Thymus (tissue), 14 donors: ENCODE measurements around the gene MITD1. TPM values are rescaled to one million over a fixed set of nuclear protein-coding genes. Genes with fewer than 3 reads are reported as not detected.
A peak's percentile ranks its signal among the peaks of the same experiment; 100 is the strongest.

Experiments
- DNase-seq, 9 donors: peaks; one replicate each; pipeline ENCODE4 v3.0.0-alpha.2; 2013; ENCODE audit warnings: low spot score in 9 of 9, low read depth in 6 of 9, missing footprints in 1 of 9
- H3K27ac ChIP-seq, 2 donors: one replicate each; pipeline ENCODE4 v1.5.1; 2013; ENCODE audit warnings: control low read depth in 1 of 2, low read depth in 1 of 2, low read length in 1 of 2, mild to moderate bottlenecking in 1 of 2, moderate library complexity in 1 of 2
- H3K27me3 ChIP-seq, 2 donors: one replicate each; pipeline ENCODE4 v1.5.1; 2013; ENCODE audit warnings: low read length in 1 of 2; ENCODE audit not compliant: control insufficient read depth in 2 of 2, insufficient read depth in 1 of 2
- H3K36me3 ChIP-seq, 2 donors: one replicate each; pipeline ENCODE4 v1.5.1; 2013; ENCODE audit warnings: low read length in 1 of 2, mild to moderate bottlenecking in 1 of 2, moderate library complexity in 1 of 2; ENCODE audit not compliant: control insufficient read depth in 2 of 2, insufficient read depth in 2 of 2
- H3K4me1 ChIP-seq, 2 donors: one replicate each; pipeline ENCODE4 v1.5.1; 2013; ENCODE audit warnings: low read length in 2 of 2; ENCODE audit not compliant: control insufficient read depth in 2 of 2, insufficient read depth in 2 of 2
- H3K4me3 ChIP-seq, 2 donors: one replicate each; pipeline ENCODE4 v1.5.1; 2013; ENCODE audit warnings: low read length in 2 of 2, control low read depth in 1 of 2, mild to moderate bottlenecking in 1 of 2
- H3K9me3 ChIP-seq, 2 donors: one replicate each; pipeline ENCODE4 v1.5.1; 2013; ENCODE audit warnings: low read length in 1 of 2, mild to moderate bottlenecking in 1 of 2; ENCODE audit not compliant: control insufficient read depth in 2 of 2, insufficient read depth in 1 of 2
- whole genome bisulfite sequencing: extraction: QIAGEN DNeasy Blood & Tissue Kit; methylation state at CpG from one replicate; pipeline ENCODE4 v1.1.7; 2013; 5-methylcytosine and 5-hydroxymethylcytosine counted together
- long read RNA-seq, 10 donors: transcript quantifications; one replicate each; lab custom pipeline, GENCODE V29; 2026
- polyA plus RNA-seq: library from polyadenylated mRNA; stranded (reverse); fragments of 200-250 nt; gene quantifications from one replicate; pipeline ENCODE4 v1.2.3, GENCODE V29; 2013
- total RNA-seq: library from RNA; stranded (reverse); fragments of 120-200 nt; gene quantifications from one replicate; pipeline ENCODE4 v1.2.4, GENCODE V29; 2013
- donor health status: healthy.

MITD1 gene
- total RNA-seq = 57.3 TPM
- 96.8 TPM for polyA plus RNA-seq
- long read RNA-seq, donor 1 = 0 reads
- long read RNA-seq, donor 2, transcript MITD1-208 (2 exons, 714 nt) = minor isoform, 6 of 35 reads
- long read RNA-seq, donor 2, transcript MITD1-201 (7 exons, 939 nt) = major isoform, 19 of 35 reads
- long read RNA-seq, donor 2, partial matches to known transcripts = 9 of 35 reads
- long read RNA-seq, donor 2, other reads (novel, unspliced or antisense) = 0 of 35 reads
- long read RNA-seq, donor 3, transcript MITD1-201 (7 exons, 939 nt) = major isoform, 19 of 52 reads
- long read RNA-seq, donor 3, transcript MITD1-208 (2 exons, 714 nt) = minor isoform, 6 of 52 reads
- long read RNA-seq, donor 3, partial matches to known transcripts = 25 of 52 reads
- long read RNA-seq, donor 3, other reads (novel, unspliced or antisense) = 0 of 52 reads
- long read RNA-seq, donor 4, partial matches to known transcripts = 13 of 19 reads
- long read RNA-seq, donor 4, other reads (novel, unspliced or antisense) = 0 of 19 reads
- long read RNA-seq, donor 5, transcript MITD1-201 (7 exons, 939 nt) = major isoform, 10 of 47 reads
- long read RNA-seq, donor 5, partial matches to known transcripts = 32 of 47 reads
- long read RNA-seq, donor 5, other reads (novel, unspliced or antisense) = 0 of 47 reads
- long read RNA-seq, donor 6, transcript MITD1-201 (7 exons, 939 nt) = major isoform, 9 of 17 reads
- long read RNA-seq, donor 6, transcript MITD1-208 (2 exons, 714 nt) = minor isoform, 7 of 17 reads
- long read RNA-seq, donor 6, partial matches to known transcripts = 0 of 17 reads
- long read RNA-seq, donor 6, other reads (novel, unspliced or antisense) = 0 of 17 reads
- long read RNA-seq, donor 7, transcript MITD1-201 (7 exons, 939 nt) = major isoform, 13 of 24 reads
- long read RNA-seq, donor 7, partial matches to known transcripts = 5 of 24 reads
- long read RNA-seq, donor 7, other reads (novel, unspliced or antisense) = 0 of 24 reads
- long read RNA-seq, donor 8, partial matches to known transcripts = 0 of 3 reads
- long read RNA-seq, donor 8, other reads (novel, unspliced or antisense) = 0 of 3 reads
- long read RNA-seq, donor 9, transcript MITD1-201 (7 exons, 939 nt) = major isoform, 6 of 16 reads
- long read RNA-seq, donor 9, partial matches to known transcripts = 6 of 16 reads
- long read RNA-seq, donor 9, other reads (novel, unspliced or antisense) = 0 of 16 reads
- long read RNA-seq, donor 10, transcript MITD1-201 (7 exons, 939 nt) = major isoform, 7 of 19 reads
- long read RNA-seq, donor 10, partial matches to known transcripts = 8 of 19 reads
- long read RNA-seq, donor 10, other reads (novel, unspliced or antisense) = 0 of 19 reads

- peak; percentile 88 to 97 (median 94) for DNase-seq
- Histone ChIP-seq H3K4me3 (peak within 1 kb of the TSS; percentile 85 to 94), H3K4me1 (peaks cover 8 to 20% of the 10 kb centered on the region in 2 donors), H3K36me3 (no peaks in the 10 kb centered on the region), H3K9me3 (no peaks in the 10 kb centered on the region), H3K27ac (peak within 1 kb of the TSS; percentile 70 to 88), H3K27me3 (no peaks in the 10 kb centered on the region)
- WGBS = under 1% methylated on average over 39 of the region's 39 CpGs
Observed at GRCh38 chr2:99180755-99181623, at the start of gene MITD1, which contains the start of gene MRPL30. MITD1 (minus strand) TSS chr2:99181058; CDS start chr2:99180981, 77 bp downstream. MRPL30 (plus strand) TSS chr2:99181184; CDS start chr2:99186204, 5,020 bp downstream.

- Histone ChIP-seq H3K9me3 (no peaks in the 10 kb centered on the region), H3K4me3 (no peak overlapping the region), H3K36me3 (no peaks in the 10 kb centered on the region), H3K27ac (no peak overlapping the region), H3K4me1 (no peaks in the 10 kb centered on the region), H3K27me3 (no peaks in the 10 kb centered on the region)
- no peak for DNase-seq
- 88% methylated on average over 4 of the region's 4 CpGs for WGBS
Observed at GRCh38 chr2:99217929-99218501, 37.2 kb upstream of the MITD1 start.

- no peak for DNase-seq
- no peaks in the 10 kb centered on the region for H3K4me1 ChIP-seq
- H3K9me3 ChIP-seq = no peaks in the 10 kb centered on the region
- no peak overlapping the region for H3K4me3 ChIP-seq
- 97% methylated on average over 2 of the region's 2 CpGs for WGBS
- no peaks in the 10 kb centered on the region for H3K36me3 ChIP-seq
- no peaks in the 10 kb centered on the region for H3K27me3 ChIP-seq
- H3K27ac ChIP-seq = no peak overlapping the region
Observed at GRCh38 chr2:99216096-99216495, 35.2 kb upstream of the MITD1 start.

- DNase-seq = no peak
- Histone ChIP-seq H3K4me1 (no peaks in the 10 kb centered on the region), H3K27ac (no peak overlapping the region), H3K4me3 (no peak overlapping the region), H3K27me3 (no peaks in the 10 kb centered on the region), H3K36me3 (no peaks in the 10 kb centered on the region), H3K9me3 (peaks cover 0 to 10% of the 10 kb centered on the region in 2 donors)
- 96% methylated on average over 5 of the region's 5 CpGs for WGBS
Observed at GRCh38 chr2:99205491-99205890, 24.6 kb upstream of the MITD1 start.

GRCh38 chr2:99201959-99202678 is 21.3 kb upstream of the MITD1 start:
- no peak overlapping the region for H3K27ac ChIP-seq
- 96% methylated on average over 4 of the region's 4 CpGs for WGBS
- no peak overlapping the region for H3K4me3 ChIP-seq
- DNase-seq = no peak
- H3K9me3 ChIP-seq = peaks cover 0 to 10% of the 10 kb centered on the region in 2 donors
- H3K4me1 ChIP-seq = no peaks in the 10 kb centered on the region
- H3K27me3 ChIP-seq = no peaks in the 10 kb centered on the region
- peaks cover 6 to 10% of the 10 kb centered on the region in 2 donors for H3K36me3 ChIP-seq

GRCh38 chr2:99200076-99200800 is 19.4 kb upstream of the MITD1 start:
- Histone ChIP-seq H3K27me3 (no peaks in the 10 kb centered on the region), H3K9me3 (peaks cover 0 to under 1% of the 10 kb centered on the region in 2 donors), H3K36me3 (peaks cover 20 to 28% of the 10 kb centered on the region in 2 donors), H3K27ac (peak overlapping the region in 1 of 2 donors; percentile 3), H3K4me3 (no peak overlapping the region), H3K4me1 (no peaks in the 10 kb centered on the region)
- DNase-seq = no peak
- WGBS = 97% methylated on average over 7 of the region's 7 CpGs

- Histone ChIP-seq H3K36me3 (peaks cover 20 to 35% of the 10 kb centered on the region in 2 donors), H3K9me3 (no peaks in the 10 kb centered on the region), H3K4me1 (no peaks in the 10 kb centered on the region), H3K27me3 (no peaks in the 10 kb centered on the region), H3K27ac (no peak overlapping the region), H3K4me3 (no peak overlapping the region)
- no peak for DNase-seq
- WGBS = 95% methylated on average over 6 of the region's 6 CpGs
Observed at GRCh38 chr2:99198103-99198841, 17.4 kb upstream of the MITD1 start.
